ENCODE data around the gene NANOS2. TPM values are rescaled to one million over a fixed set of nuclear protein-coding genes. Genes with fewer than 3 reads are reported as not detected.
A peak's percentile ranks its signal among the peaks of the same experiment; 100 is the strongest.

NANOS2 gene
- total RNA-seq, 2 donors from 2014 or later, result not detected

GRCh38 chr19:45889210-45889885 lies 25.2 kb downstream of the NANOS2 start:
- Histone ChIP-seq H3K36me3 (no peaks in the 10 kb centered on the region), H3K27ac (no peak overlapping the region), H3K4me3 (no peak overlapping the region), H3K4me1 (peaks cover 14% of the 10 kb centered on the region), H3K9ac (ENCODE audit: low read depth in 2 of 2, low read length in 2 of 2) (no peak overlapping the region), H3K27me3 (no peaks in the 10 kb centered on the region), H3K9me3 (no peaks in the 10 kb centered on the region)
- intact Hi-C loops (cut with DNase I), result loop anchor here (10.0 kb wide), 1 partner anchor 75 kb away; the partner anchor contains the start of gene RSPH6A
- DNase-seq, result no peak
- TF ChIP-seq CTCF (IDR thresholded peaks at IDR 0.05), result no peak

- H3K36me3 ChIP-seq, result no peaks in the 10 kb centered on the region
- no peaks in the 10 kb centered on the region for H3K27me3 ChIP-seq
- peak overlapping the region; percentile 89 for H3K27ac ChIP-seq
- DNase-seq, result no peak
- no peak for TF ChIP-seq CTCF (IDR thresholded peaks at IDR 0.05)
- intact Hi-C loops (cut with DNase I), result loop anchor here (10.0 kb wide), 1 partner anchor 72 kb away; the partner anchor contains the start of gene RSPH6A
- H3K9ac ChIP-seq (ENCODE audit: low read depth in 2 of 2, low read length in 2 of 2), result peak overlapping the region; percentile 76 to 89
- H3K4me1 ChIP-seq, result peaks cover 21% of the 10 kb centered on the region
- H3K9me3 ChIP-seq, result no peaks in the 10 kb centered on the region
- peak overlapping the region; percentile 89 for H3K4me3 ChIP-seq
Observed at GRCh38 chr19:45887200-45887710, 27.3 kb downstream of the NANOS2 start.

GRCh38 chr19:45886427-45887199 lies 28.0 kb downstream of the NANOS2 start:
- no peak for TF ChIP-seq CTCF (IDR thresholded peaks at IDR 0.05)

GRCh38 chr19:45885556-45886426 lies 28.8 kb downstream of the NANOS2 start, which contains the start of gene IRF2BP1:
Gene IRF2BP1 (minus strand): TSS chr19:45886141. CDS start chr19:45885774, 367 bp downstream.
- H3K9me3 ChIP-seq, result no peaks in the 10 kb centered on the region

More at GRCh38 chr19:45886427-45887199, 28.0 kb downstream of the NANOS2 start:
- peak; percentile 95 for DNase-seq
- peaks cover 21% of the 10 kb centered on the region for H3K4me1 ChIP-seq
- no peaks in the 10 kb centered on the region for H3K9me3 ChIP-seq
- H3K27me3 ChIP-seq, result no peaks in the 10 kb centered on the region
- intact Hi-C loops (cut with DNase I), result loop anchor here (10.0 kb wide), 1 partner anchor 72 kb away; the partner anchor contains the start of gene RSPH6A
- peak overlapping the region; percentile 76 to 89 for H3K9ac ChIP-seq (ENCODE audit: low read depth in 2 of 2, low read length in 2 of 2)
- peak overlapping the region; percentile 89 for H3K27ac ChIP-seq
- no peaks in the 10 kb centered on the region for H3K36me3 ChIP-seq
- H3K4me3 ChIP-seq, result peak overlapping the region; percentile 89

More at GRCh38 chr19:45885556-45886426, 28.8 kb downstream of the NANOS2 start, which contains the start of gene IRF2BP1:
- H3K27me3 ChIP-seq, result no peaks in the 10 kb centered on the region
- H3K9ac ChIP-seq (ENCODE audit: low read depth in 2 of 2, low read length in 2 of 2), result peak within 1 kb of the TSS; percentile 84 to 89
- intact Hi-C loops (cut with DNase I), result loop anchor here (10.0 kb wide), 1 partner anchor 71 kb away; the partner anchor contains the start of gene RSPH6A
- peaks cover 21% of the 10 kb centered on the region for H3K4me1 ChIP-seq
- TF ChIP-seq CTCF (IDR thresholded peaks at IDR 0.05), result no peak
- DNase-seq, result peak; percentile 94
- H3K4me3 ChIP-seq, result peak within 1 kb of the TSS; percentile 89
- no peaks in the 10 kb centered on the region for H3K36me3 ChIP-seq
- H3K27ac ChIP-seq, result peak within 1 kb of the TSS; percentile 89

All from colonic mucosa (tissue), 4 donors.